Pulmonary artery endothelial cell (primary cell): Measurements from ENCODE around the gene PWP1. TPM values are rescaled to one million over a fixed set of nuclear protein-coding genes. Genes with fewer than 3 reads are reported as not detected.
A peak's percentile ranks its signal among the peaks of the same experiment; 100 is the strongest.

Source experiments
- DNase-seq: peaks from one replicate; pipeline ENCODE4 v3.0.0-alpha.2; 2011; ENCODE audit warnings: low read depth, low spot score
- total RNA-seq: library from RNA; depleted of rRNA; stranded (reverse); fragments of >200 nt; gene quantifications from 2 replicates; pipeline ENCODE4 v1.2.3, GENCODE V29; 2014

Gene PWP1
- 118 and 143 TPM in 2 replicates for total RNA-seq

- DNase-seq = peak; percentile 84
Observed at GRCh38 chr12:107685360-107686248, at the start of gene PWP1. PWP1 (plus strand) TSS chr12:107685799; CDS start chr12:107685900, 101 bp downstream.

GRCh38 chr12:107641154-107641553, 44.4 kb upstream of the PWP1 start:
- no peak for DNase-seq

- no peak for DNase-seq
Observed at GRCh38 chr12:107642240-107642639, 43.4 kb upstream of the PWP1 start.

- DNase-seq = peak; percentile 35
Observed at GRCh38 chr12:107645630-107646333, 39.8 kb upstream of the PWP1 start.

- DNase-seq = no peak
Observed at GRCh38 chr12:107646436-107646835, 39.2 kb upstream of the PWP1 start.

GRCh38 chr12:107649661-107650061, 35.9 kb upstream of the PWP1 start:
- no peak for DNase-seq

GRCh38 chr12:107650977-107651376, 34.6 kb upstream of the PWP1 start:
- no peak for DNase-seq

- no peak for DNase-seq
Observed at GRCh38 chr12:107651571-107652449, 33.8 kb upstream of the PWP1 start.

- no peak for DNase-seq
Observed at GRCh38 chr12:107653519-107653918, 32.1 kb upstream of the PWP1 start.

GRCh38 chr12:107654873-107655272, 30.7 kb upstream of the PWP1 start:
- DNase-seq = no peak

- no peak for DNase-seq
Observed at GRCh38 chr12:107655281-107656065, 30.1 kb upstream of the PWP1 start.

GRCh38 chr12:107656302-107656701, 29.3 kb upstream of the PWP1 start:
- no peak for DNase-seq

GRCh38 chr12:107657133-107657532, 28.5 kb upstream of the PWP1 start:
- DNase-seq = no peak

GRCh38 chr12:107657621-107658020, 28.0 kb upstream of the PWP1 start:
- no peak for DNase-seq

GRCh38 chr12:107660235-107660634, 25.4 kb upstream of the PWP1 start:
- DNase-seq = no peak

GRCh38 chr12:107660861-107661415, 24.7 kb upstream of the PWP1 start:
- DNase-seq = no peak

GRCh38 chr12:107661830-107662229, 23.8 kb upstream of the PWP1 start:
- DNase-seq = no peak

- DNase-seq = no peak
Observed at GRCh38 chr12:107662484-107662883, 23.1 kb upstream of the PWP1 start.

GRCh38 chr12:107663277-107663676, 22.3 kb upstream of the PWP1 start:
- no peak for DNase-seq

GRCh38 chr12:107666009-107666408, 19.6 kb upstream of the PWP1 start:
- DNase-seq = no peak
